Osteoblast (primary cell): Measurements from ENCODE around the gene DQX1. TPM values are rescaled to one million over a fixed set of nuclear protein-coding genes. Genes with fewer than 3 reads are reported as not detected.

Source experiments
- DNase-seq: peaks from one replicate; pipeline ENCODE4 v3.0.0; 2011; ENCODE audit warnings: low spot score, mixed read lengths; ENCODE audit not compliant: insufficient read length; ENCODE audit errors: missing footprints
- H2AFZ ChIP-seq: 2 replicates; pipeline ENCODE4 v1.6.0; 2011; ENCODE audit warnings: mild to moderate bottlenecking, low read length
- H3K27ac ChIP-seq: 2 replicates; pipeline ENCODE4 v1.5.1; 2011; ENCODE audit warnings: mild to moderate bottlenecking, low read depth, low read length, moderate library complexity
- H3K27me3 ChIP-seq: 2 replicates; pipeline ENCODE4 v1.6.0; 2012; ENCODE audit warnings: mild to moderate bottlenecking, control low read depth, inconsistent platforms, low read length, moderate library complexity; ENCODE audit not compliant: insufficient read depth
- H3K36me3 ChIP-seq: 2 replicates; pipeline ENCODE4 v1.5.1; 2011; ENCODE audit warnings: mild to moderate bottlenecking, low read length, control low read depth, moderate library complexity; ENCODE audit not compliant: insufficient read depth
- H3K4me1 ChIP-seq: 2 replicates; pipeline ENCODE4 v1.5.1; 2011; ENCODE audit warnings: mild to moderate bottlenecking, low read length, control low read depth, moderate library complexity; ENCODE audit not compliant: insufficient read depth
- H3K4me2 ChIP-seq: 2 replicates; pipeline ENCODE4 v1.6.0; 2011; ENCODE audit warnings: mild to moderate bottlenecking, low read length; ENCODE audit not compliant: insufficient read depth
- H3K4me3 ChIP-seq: fragments of 200-600 bp; sonication (generic); 3 replicates; pipeline ENCODE4 v1.5.1; 2012; ENCODE audit warnings: mild to moderate bottlenecking, low read length, inconsistent platforms; ENCODE audit not compliant: insufficient read depth
- H3K79me2 ChIP-seq: 2 replicates; pipeline ENCODE4 v1.6.0; 2012; ENCODE audit warnings: mild to moderate bottlenecking, low read length, control low read depth, inconsistent platforms; ENCODE audit not compliant: insufficient read depth
- H3K9me3 ChIP-seq: 2 replicates; pipeline ENCODE4 v1.5.1; 2011; ENCODE audit warnings: low read depth, low read length, control low read depth
- H4K20me1 ChIP-seq: 2 replicates; pipeline ENCODE4 v1.6.0; 2012; ENCODE audit warnings: mild to moderate bottlenecking, low read length, control low read depth; ENCODE audit not compliant: insufficient read depth
- CTCF ChIP-seq: IDR thresholded peaks from 2 replicates; pipeline ENCODE4 v1.5.1; 2011; ENCODE audit warnings: mild to moderate bottlenecking, low read depth, low read length, moderate library complexity; ENCODE audit errors: extremely low read depth
- total RNA-seq: library from RNA; depleted of rRNA; stranded (reverse); fragments of >200 nt; gene quantifications from 2 replicates; pipeline ENCODE4 v1.2.3, GENCODE V29; 2012

Gene DQX1
- total RNA-seq, 1 donor: not detected

GRCh38 chr2:74501335-74502071, 24.5 kb downstream of the DQX1 start:
- H3K4me1 ChIP-seq: peaks cover 44% of the 10 kb centered on the region

GRCh38 chr2:74500578-74500946, 25.5 kb downstream of the DQX1 start:
- H3K4me3 ChIP-seq: no peak overlapping the region
- no peak for TF ChIP-seq CTCF
- H4K20me1 ChIP-seq: no peaks in the 10 kb centered on the region
- H3K4me1 ChIP-seq: peaks cover 37% of the 10 kb centered on the region
- no peaks in the 10 kb centered on the region for H3K27me3 ChIP-seq
- no peaks in the 10 kb centered on the region for H3K9me3 ChIP-seq
- no peak for DNase-seq
- H3K36me3 ChIP-seq: peaks cover 12% of the 10 kb centered on the region
- H3K79me2 ChIP-seq: peaks cover 26% of the 10 kb centered on the region
- H3K27ac ChIP-seq: no peak overlapping the region
- no peak overlapping the region for H2AFZ ChIP-seq
- H3K4me2 ChIP-seq: no peak overlapping the region

More at GRCh38 chr2:74501335-74502071, 24.5 kb downstream of the DQX1 start:
- H3K4me3 ChIP-seq: no peak overlapping the region
- H4K20me1 ChIP-seq: no peaks in the 10 kb centered on the region
- peak; percentile 83 for DNase-seq
- peaks cover 34% of the 10 kb centered on the region for H3K79me2 ChIP-seq
- TF ChIP-seq CTCF: no peak
- H3K27ac ChIP-seq: no peak overlapping the region
- H3K36me3 ChIP-seq: peaks cover 14% of the 10 kb centered on the region
- no peaks in the 10 kb centered on the region for H3K9me3 ChIP-seq
- H2AFZ ChIP-seq: no peak overlapping the region
- no peak overlapping the region for H3K4me2 ChIP-seq
- no peaks in the 10 kb centered on the region for H3K27me3 ChIP-seq

GRCh38 chr2:74499940-74500577, 26.0 kb downstream of the DQX1 start:
- no peaks in the 10 kb centered on the region for H3K9me3 ChIP-seq
- H3K79me2 ChIP-seq: peaks cover 21% of the 10 kb centered on the region
- peak; percentile 72 for DNase-seq
- peaks cover 32% of the 10 kb centered on the region for H3K4me1 ChIP-seq
- no peak for TF ChIP-seq CTCF
- H3K4me3 ChIP-seq: peak overlapping the region; percentile 75
- no peaks in the 10 kb centered on the region for H4K20me1 ChIP-seq
- no peak overlapping the region for H2AFZ ChIP-seq
- no peak overlapping the region for H3K27ac ChIP-seq
- peak overlapping the region; percentile 84 for H3K4me2 ChIP-seq
- H3K36me3 ChIP-seq: peaks cover 7% of the 10 kb centered on the region
- H3K27me3 ChIP-seq: no peaks in the 10 kb centered on the region

- TF ChIP-seq CTCF: no peak
- Histone ChIP-seq H3K79me2 (peaks cover 15% of the 10 kb centered on the region), H3K27ac (no peak within 1 kb of the TSS), H3K4me2 (peak within 1 kb of the TSS; percentile 84), H3K4me3 (peak within 1 kb of the TSS; percentile 75), H4K20me1 (no peaks in the 10 kb centered on the region), H3K36me3 (peaks cover under 1% of the 10 kb centered on the region), H3K27me3 (no peaks in the 10 kb centered on the region), H3K9me3 (no peaks in the 10 kb centered on the region), H2AFZ (peak within 1 kb of the TSS; percentile 76), H3K4me1 (peaks cover 25% of the 10 kb centered on the region)
- DNase-seq: peak; percentile 85
These were observed 26.6 kb downstream of the DQX1 start, which contains the start of gene LBX2 for GRCh38 chr2:74499267-74499939. TSS of gene LBX2 (minus strand) at chr2:74499603. CDS start at chr2:74499537, 66 bp downstream.
